AG20443 (cell line): ENCODE data around the gene PARD3.
"Not testable (repeated sequence)": the region's sequence is repeated elsewhere in the genome, so short reads cannot be mapped to it uniquely, and the experiment has no call there.

Experiments used
- DNase-seq: peaks from one replicate; pipeline ENCODE4 v3.0.0; 2012; ENCODE audit warnings: low spot score, mixed read lengths

PARD3 gene

DNA sequence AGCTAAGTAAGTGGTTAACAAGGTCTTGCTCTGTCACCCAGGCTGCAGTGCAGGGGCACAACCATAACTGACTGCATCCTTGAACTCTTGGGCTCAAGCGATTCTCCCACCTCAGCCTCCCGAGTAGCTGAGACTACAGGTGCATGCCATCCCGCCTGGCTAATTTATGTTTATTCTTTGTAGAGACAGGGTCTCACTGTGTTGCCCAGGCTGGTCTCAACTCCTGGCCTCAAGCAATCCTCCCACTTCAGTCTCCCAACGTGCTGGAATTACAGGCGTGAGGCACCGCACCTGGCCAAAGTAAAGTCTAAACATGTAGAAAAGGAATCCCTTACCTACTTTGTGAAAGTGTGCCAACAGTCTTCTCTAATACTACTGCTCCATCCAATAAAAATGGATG, 17.9 kb downstream of the PARD3 start:
- no peak for DNase-seq

DNA sequence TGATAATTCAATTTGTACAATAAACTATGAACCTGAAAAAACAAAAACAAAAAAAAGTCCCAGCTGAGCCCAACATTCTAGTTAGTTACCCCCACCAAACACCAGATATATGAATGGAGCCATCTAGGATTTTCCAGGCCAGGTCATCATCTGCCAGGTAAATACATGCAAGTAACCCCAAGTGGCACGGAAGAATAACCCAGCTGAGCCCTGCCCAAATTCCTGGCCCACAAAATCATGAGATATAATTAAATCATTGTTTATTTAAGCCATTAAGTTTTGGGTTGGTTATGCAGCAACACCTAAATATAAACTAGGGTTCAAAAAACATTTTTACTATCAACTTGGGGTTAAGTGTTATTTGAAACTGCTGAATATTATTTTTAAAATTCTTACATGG, 19.0 kb downstream of the PARD3 start:
- no peak for DNase-seq

DNA sequence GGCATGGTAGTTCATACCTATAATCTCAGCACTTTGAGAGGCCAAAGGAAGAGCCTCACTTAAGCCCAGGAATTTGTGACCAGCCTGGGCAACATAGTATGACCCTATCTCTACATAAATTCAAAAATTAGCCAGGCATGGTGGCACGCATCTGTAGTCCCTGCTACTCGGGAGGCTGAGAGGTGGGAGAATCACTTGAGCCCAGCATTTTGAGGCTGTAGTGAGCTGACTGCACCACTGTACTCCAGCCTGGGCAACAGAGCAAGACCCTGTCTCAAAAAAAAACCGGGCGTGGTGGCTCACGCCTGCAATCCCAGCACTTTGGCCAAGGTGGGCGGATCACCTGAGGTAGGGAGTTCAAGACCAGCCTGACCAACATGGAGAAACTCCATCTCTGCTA, 19.8 kb downstream of the PARD3 start:
- DNase-seq, result no peak

DNA sequence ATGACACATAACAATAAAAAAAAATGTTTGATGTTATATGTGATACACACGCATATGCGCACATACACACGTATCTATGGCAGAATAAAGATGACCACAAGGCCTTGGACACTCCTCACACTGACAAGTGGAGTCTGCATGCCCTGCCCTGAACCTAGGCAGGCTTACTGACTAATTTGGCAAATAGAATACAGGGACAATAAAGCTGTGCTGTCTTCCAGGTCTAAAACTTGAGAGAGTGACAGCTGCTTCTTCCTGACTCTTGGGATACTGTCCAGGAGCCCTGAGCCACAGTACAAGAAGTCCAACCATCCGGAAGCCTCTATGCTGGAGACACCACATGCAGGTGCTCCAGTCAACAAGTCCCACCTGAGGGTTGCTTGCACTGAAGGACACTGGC, 20.3 kb downstream of the PARD3 start:
- no peak for DNase-seq

DNA sequence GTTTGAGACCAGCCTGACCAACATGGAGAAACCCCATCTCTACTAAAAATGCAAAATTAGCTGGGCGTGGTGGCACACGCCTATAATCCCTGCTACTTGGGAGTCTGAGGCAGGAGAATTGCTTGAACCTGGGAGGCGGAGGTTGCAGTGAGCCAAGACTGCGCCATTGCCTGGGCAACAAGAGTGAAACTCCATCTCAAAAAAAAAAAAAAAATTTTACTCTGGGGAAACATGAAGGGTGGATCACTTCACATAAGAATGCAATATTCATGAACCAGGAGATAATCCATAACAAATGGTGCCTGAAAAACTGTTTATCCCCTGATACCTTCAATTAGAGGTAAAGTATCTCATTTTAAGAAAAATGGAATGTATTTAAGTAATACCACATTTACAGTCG, 21.5 kb downstream of the PARD3 start:
- DNase-seq, result not testable (repeated sequence)

DNA sequence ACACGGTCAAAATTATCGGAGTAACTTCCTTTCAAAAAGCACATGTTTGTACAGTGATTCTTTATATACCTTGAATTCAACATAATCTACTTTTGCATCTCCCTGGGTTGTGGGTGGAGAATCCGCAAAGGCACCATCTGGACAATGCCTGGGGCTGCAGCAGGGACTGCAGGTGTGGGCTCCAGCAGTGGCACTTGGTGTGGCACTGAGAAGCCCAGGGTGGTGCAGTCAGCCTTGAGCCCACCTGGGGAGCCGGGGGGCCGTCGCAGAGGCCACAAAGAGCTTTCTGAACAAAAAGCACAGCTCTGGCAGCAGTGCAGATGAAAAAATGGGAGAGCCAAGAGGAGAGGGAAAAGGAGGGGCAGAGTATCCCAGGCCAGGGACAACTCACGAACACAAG, 22.2 kb downstream of the PARD3 start:
- DNase-seq, result no peak

DNA sequence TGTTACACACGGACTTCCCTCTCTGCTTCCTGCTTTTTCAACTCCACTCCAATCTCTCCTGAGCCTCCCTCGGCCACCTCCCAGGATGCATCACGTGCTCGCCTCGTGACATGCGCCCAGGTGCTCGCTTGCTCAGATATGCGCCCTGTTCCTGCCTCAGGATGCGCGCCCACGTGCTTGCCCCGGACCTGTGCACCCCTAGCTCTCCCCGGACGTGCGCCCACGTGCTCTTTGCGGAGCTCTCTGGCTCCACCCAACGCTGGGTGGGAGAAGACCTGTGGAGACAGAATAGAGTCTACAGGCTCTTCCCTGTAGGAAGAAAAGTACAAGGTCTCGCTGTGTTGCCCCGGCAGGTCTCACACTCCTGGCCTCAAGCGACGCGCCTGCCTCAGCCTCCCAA, 23.1 kb downstream of the PARD3 start:
- no peak for DNase-seq

DNA sequence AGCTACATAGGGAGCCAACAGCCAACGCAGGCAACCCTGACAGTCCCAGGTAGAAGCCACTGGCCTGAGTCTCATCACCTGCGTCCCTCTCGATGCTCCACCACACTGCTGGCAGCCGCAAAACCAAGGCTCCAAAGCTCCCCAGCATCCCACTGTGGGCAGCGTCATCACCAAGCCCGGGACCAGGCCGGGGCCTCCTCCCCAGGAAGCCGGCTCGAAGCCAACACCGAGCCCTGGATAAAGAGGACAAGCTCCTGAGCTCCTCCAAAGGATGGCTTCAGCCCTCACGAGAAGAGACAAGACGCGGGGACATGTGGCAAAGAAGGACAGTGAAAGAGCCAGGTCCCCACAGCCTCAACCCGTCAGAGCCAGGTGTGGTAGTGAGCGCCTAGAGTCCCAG, 23.9 kb downstream of the PARD3 start:
- DNase-seq, result no peak

DNA sequence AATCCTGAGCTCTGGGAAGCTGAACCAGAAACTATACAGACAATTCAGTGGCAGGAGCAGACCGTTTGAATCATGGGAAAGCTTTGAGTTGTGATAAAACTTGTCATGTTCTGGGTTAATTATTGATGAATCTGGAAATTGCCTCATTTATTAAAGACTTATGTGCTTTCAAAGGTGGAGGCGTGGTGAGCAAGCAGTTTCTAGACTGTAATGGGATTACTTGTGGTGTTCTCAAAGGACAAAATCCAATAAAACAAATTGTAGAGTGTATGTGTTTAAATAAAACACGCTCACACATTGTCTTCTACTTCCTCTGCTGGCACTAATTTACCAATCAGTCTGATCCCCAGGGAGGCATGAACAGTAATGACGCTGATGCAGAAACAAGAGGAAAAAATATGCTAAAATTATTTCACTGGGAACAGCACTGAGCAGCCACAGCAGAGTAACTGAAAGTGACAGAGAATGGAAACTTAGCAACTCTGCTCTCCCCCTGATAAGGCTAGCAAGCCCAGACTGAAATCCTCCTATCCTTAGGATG, 25.1 kb downstream of the PARD3 start:
- peak; percentile 28 for DNase-seq

DNA sequence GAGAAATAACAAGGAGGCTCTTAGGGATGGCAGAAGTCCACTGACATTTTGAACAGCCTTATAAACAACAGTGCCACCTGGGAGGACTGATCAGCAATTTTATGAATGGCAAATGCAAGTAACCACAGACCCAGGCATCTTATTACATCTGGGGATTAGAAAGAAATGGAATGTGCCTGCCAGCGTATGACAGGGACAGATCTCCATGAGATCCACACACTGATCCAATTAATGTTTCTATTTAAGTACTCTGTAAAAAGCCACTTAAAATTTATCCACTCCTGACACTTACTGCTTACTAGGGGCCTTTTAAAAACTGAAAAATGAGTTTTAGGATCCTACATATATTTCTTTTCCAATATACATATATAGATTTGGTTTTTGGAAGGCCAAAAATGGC, 28.6 kb downstream of the PARD3 start:
- DNase-seq, result peak; percentile 69

DNA sequence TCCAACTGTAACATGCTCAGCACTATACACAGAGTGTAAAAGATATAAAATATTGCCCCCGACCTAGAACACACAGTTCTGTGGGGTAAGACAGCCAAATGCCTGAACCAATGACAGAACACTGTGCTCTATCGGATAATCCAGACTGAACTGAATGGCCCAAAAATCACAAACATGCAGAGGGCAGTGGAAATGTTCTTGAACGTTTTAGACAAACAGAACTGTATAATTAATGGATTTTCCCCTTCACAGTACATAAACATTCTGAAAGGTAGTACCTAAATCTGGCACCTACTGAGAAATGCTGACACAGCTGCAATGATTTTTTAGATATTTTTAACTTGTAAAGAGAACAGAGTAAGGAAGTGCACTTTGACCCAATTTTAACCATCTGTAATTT, 33.4 kb downstream of the PARD3 start:
- no peak for DNase-seq

DNA sequence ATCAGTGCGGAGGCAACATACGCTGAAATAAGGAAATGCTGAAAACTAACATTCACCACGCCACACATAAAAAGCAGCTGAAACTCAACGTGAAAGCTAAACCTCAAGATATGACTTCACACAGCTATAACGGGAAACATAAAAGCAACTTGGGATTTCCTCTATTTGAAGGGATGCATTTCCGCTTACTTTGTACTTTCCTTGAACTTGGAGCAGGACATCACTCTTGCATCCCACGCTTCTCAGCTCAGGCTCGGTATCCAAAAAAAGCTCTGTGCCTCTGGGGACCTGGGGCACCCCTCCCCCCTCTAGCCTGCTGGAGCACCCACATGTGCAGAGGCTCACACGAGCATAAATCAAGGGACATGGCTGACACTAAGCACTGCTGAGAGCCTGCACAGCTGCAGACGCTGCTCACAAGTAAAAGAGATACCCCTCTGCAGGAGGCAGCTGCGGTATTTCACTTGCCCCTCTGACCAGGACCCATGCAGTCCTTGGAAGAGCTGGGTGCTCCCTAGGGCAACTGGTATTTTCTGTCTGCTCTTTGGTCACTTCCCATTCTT, 34.2 kb downstream of the PARD3 start:
- DNase-seq, result no peak

DNA sequence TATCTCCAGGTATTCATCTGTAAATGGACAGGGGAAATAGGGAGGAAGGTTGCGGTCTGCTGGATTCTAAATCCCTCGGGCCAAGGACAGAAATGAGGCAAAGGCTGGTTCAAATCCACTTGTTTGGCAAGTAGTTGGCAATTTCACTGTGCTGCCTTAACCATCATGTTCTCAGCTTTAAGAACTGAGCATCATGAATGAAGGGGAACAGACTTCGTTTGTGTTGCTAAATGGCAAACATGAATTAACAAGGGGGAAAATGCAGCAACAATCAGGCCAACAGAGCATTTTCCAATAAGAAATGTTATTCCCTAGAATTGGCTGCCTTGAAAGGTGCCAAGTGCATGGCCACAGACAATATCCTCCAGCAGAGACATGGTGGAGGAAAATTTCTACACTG, 36.9 kb downstream of the PARD3 start:
- no peak for DNase-seq

DNA sequence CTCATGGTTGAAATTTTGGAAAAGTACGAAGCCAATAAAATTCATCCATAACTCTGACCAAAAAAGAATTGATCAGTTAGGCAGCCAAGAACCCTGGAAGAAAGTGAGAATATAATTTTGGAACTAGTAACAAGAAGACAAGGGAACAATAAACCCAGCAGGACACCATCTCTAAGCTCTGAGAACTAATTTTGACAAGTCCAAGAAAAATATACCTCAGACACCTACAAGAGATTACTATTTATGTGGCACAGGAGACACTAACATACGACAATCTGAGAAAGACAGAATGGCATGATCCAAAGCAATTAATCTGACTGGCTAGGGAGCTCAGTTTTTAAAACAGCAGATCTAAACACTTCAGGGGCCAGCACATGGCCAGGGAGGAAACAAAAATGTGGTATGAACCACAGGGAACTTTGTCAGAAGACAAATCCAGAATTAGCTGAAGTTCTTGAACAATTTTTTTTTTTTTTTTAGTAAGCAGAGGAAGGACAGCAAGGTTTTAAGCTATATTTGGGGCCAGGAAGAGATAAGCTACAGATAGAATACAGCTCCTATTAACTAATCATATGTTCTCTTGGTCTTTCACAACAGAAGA, 38.9 kb downstream of the PARD3 start:
- DNase-seq, result peak; percentile 20

DNA sequence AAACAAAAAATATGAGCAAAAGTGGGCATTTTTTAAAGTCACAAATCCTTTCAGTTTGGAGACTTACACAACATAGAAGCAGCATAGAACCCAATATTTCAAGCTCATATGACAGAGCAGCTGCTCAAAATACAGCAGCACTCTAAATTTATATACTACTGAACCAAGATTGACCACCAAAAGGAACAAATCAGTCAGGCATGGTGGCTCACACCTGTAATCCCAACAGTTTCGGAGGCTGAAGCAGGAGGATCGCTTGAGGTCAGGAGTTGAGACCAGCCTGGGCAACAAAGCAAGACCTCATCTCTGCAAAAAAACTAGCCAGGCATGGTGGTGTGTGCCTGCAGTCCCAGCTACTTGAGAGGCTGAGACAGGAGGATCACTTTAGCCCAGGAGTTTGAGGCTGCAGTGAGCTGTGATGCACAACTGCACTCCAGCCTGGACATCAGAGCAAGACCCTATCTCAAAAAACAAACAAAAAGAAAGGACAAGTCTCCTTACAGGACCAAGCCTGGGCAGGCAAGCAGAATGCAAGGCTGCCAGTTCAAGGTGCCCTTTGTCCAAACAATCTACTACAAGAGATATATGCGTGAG, 40.0 kb downstream of the PARD3 start:
- no peak for DNase-seq

DNA sequence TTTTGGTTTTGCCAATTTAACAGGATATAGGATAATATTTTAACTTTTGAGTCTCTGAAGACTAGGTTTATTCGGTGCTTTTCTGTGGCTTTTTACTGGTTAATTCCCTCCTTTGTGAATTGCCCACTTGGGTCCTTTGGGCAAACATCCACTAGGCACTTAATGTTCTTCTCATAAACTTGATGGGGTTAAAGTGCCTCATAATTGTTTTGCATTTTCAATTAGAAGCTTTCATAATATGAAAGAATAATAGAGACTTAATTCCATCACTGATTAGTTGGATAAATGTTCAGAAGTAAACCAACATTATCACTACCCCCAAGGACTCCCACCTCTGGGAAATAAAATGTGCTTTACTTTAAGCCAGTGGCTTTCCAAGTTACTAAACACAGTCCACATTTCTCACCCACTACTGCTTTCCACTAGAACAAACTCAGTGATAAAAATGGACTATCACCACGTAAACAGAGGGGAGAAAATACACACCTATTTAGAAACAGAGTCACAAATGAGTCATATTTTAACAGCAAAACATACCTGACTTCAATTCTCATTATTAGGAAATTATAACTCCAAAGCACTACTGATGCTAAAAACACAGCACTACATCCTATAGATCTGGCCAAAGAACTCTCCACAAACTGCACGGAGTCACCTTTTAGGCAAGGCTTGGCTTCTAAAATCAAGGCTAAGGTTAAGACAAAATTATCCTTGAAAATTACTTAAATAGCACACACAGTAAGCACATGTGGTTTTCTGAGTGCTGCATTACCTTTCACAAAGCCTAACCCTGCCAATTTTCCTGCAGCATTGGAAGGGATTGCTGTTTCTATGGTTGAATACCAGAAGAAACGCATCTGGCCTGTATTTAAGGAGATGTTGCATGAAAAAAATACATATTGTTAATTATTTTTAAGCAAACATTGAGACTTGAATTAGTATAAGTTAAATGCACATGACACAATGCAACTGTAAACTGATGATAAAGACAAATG, 41.2 kb downstream of the PARD3 start:
- DNase-seq, result no peak

DNA sequence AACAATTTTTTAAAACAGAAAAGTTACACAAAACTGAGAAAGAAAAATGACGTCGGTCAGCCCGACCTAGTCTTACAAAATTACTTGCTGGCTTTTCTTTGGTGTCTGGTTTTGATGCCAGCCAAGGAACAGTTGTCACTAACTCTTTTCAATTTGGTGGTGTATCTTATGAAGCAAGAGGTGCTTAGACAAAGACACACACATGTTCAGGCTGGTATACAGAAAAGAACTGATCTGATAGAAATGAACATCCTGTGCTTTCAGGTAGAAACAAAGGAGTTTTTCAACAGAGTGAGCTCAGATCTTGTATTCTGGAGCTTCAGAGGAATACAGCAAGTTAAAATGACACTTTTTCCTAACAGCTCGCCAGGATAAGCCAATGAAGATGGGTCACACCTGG, 43.6 kb downstream of the PARD3 start:
- DNase-seq, result no peak

DNA sequence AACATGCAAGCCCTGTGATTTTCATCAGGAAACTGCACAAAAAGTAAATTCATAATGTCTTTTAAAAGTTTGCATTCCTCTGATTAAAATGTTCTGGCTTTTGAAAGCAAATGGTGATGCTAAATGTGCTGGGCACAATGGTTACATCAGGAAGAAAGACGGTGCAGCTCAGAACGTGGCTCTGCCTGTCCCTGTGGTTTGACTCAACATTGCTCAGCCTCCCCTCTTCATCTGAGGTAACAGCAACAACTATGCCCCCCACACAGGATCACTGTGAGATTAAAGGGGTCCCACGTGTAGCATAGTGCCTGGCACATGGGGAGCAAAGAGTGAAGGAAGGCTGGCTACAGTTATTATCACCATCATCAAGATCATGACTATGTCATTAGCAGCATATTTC, 44.0 kb downstream of the PARD3 start:
- no peak for DNase-seq

DNA sequence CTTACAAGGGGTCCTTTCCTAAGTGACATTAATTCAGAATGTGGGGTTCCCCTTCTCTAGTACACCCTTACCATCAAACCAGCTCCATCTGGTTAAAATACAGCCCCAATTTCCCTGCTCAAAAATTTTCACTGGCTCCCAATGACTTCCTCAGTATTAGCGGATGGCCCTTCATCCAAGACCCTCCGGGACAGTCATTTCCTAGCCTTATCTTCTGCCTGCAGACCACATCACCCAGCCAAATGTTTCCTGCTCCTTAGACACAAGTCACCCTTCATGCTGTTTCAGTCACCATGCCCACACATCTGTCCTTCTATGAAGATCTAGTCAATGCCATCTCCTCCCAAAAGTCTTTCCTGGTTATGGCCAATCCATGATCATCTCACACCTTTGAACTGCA, 45.2 kb downstream of the PARD3 start:
- no peak for DNase-seq

DNA sequence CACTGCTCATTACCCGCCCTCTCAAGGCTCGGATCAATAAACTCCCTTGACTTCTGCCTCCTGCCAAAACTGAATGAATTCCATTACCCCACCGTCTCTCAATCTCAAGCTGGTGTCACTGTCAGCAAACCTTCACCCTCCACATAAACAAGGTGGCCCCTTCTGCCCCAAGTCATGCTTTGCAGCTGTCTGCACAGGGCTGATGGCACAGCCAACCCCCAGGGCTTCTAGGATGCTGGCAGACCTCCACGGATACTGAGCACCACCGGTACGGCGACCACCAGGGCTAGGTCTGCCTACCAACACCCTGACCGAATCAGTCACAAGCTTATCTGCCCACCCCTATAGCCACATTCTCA, 46.1 kb downstream of the PARD3 start:
- no peak for DNase-seq

DNA sequence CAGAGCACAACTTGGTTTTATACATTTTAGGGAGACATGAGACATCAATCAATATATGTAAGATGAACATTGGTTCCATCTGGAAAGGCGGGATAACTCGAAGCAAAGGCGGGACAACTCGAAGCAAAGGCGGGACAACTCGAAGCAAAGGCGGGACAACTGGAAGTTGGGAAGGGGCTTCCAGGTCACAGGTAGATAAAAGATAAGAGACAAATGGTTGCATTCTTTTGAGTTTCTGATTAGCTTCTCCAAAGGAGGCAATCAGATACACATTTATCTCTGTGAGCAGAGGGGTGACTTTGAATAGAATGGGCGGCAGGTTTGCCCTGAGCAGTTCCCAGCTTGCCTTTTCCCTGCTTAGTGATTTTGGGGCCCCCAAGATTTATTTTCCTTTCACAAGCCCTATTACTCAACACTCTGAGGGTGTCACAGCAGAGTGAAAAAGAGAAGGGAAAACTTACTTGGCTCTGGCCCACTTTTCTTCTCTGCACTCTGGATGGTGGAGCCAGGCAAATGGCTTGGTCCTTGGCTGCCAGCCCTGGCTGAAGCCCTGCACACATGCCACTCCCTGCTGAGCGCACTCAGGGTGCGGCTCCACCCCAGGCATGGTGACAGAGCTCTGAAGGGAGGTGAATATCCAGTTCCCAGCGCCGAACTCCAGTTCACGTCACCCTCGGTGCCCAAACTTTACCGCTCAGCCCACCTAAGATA, 46.7 kb downstream of the PARD3 start:
- DNase-seq, result peak; percentile 87
